ENCODE measurements around the gene TLE3.

The TLE3 gene

GRCh38 chr15:69998541-69999391 is 99.0 kb downstream of the TLE3 start:
- no peak for DNase-seq

GRCh38 chr15:69997813-69998212 is 99.9 kb downstream of the TLE3 start:
- no peak for DNase-seq
